OCI-LY3 (cell line): ENCODE data around the gene FBXW7.

Experiments used
- H2AFZ ChIP-seq: fragments of 200-600, 300-600 bp; shearing (Covaris generic); 2 replicates; pipeline ENCODE4 v1.6.0; 2014; ENCODE audit warnings: antibody characterized with exemption, low read depth, low read length
- H3K27ac ChIP-seq: fragments of 200-600, 300-600 bp; sonication (generic); 2 replicates; pipeline ENCODE4 v1.5.1; 2014; ENCODE audit warnings: mild to moderate bottlenecking, low read length, moderate library complexity, mixed read lengths
- H3K27me3 ChIP-seq: fragments of 200-600, 300-600 bp; sonication (generic); 2 replicates; pipeline ENCODE4 v1.6.1; 2014; ENCODE audit warnings: low read depth, low read length, mixed read lengths
- H3K36me3 ChIP-seq: fragments of 200-600, 300-600 bp; sonication (generic); replicated peaks from 2 replicates; pipeline ENCODE3; 2014; ENCODE audit warnings: low read depth, low read length, mixed read lengths
- H3K4me1 ChIP-seq: fragments of 300-600, 200-600 bp; sonication (generic); 2 replicates; pipeline ENCODE4 v1.6.1; 2014; ENCODE audit warnings: low read length, mixed read lengths
- H3K4me2 ChIP-seq: fragments of 200-600, 300-600 bp; sonication (generic); 2 replicates; pipeline ENCODE4 v1.6.1; 2014; ENCODE audit warnings: low read length, mixed read lengths
- H3K4me3 ChIP-seq: fragments of 300-600, 200-600 bp; sonication (generic); 2 replicates; pipeline ENCODE4 v1.5.1; 2014; ENCODE audit warnings: antibody characterized with exemption, mild to moderate bottlenecking, low read length, moderate library complexity
- H3K79me2 ChIP-seq: fragments of 300-600, 200-600 bp; shearing (Covaris generic); 2 replicates; pipeline ENCODE4 v1.6.1; 2014; ENCODE audit warnings: mild to moderate bottlenecking, low read length, mixed read lengths
- H3K9ac ChIP-seq: fragments of 300-600, 200-600 bp; shearing (Covaris generic); 2 replicates; pipeline ENCODE4 v1.6.0; 2014; ENCODE audit warnings: mild to moderate bottlenecking, low read length, moderate library complexity
- H3K9me3 ChIP-seq: fragments of 200-600, 300-600 bp; shearing (Covaris generic); 2 replicates; pipeline ENCODE4 v1.6.1; 2014; ENCODE audit warnings: low read length, mixed read lengths; ENCODE audit not compliant: insufficient read depth
- H4K20me1 ChIP-seq: fragments of 200-600, 300-600 bp; sonication (generic); 2 replicates; pipeline ENCODE4 v1.6.1; 2016; ENCODE audit warnings: low read length, mixed read lengths; ENCODE audit not compliant: insufficient read depth
- EZH2phosphoT487 ChIP-seq: fragments of 200-600 bp; shearing (Covaris generic); IDR thresholded peaks from 2 replicates; pipeline ENCODE4 v1.6.1; 2018; ENCODE audit warnings: antibody characterized with exemption, mixed run types, low read depth
- TF ChIP-seq, protein P1 (sequence below): fragments of 200-600, 300-600 bp; sonication (generic); IDR thresholded peaks from 2 replicates; pipeline ENCODE4 v1.5.1; 2014; ENCODE audit warnings: antibody characterized with exemption, low read length, low read depth

The FBXW7 gene, protein sequence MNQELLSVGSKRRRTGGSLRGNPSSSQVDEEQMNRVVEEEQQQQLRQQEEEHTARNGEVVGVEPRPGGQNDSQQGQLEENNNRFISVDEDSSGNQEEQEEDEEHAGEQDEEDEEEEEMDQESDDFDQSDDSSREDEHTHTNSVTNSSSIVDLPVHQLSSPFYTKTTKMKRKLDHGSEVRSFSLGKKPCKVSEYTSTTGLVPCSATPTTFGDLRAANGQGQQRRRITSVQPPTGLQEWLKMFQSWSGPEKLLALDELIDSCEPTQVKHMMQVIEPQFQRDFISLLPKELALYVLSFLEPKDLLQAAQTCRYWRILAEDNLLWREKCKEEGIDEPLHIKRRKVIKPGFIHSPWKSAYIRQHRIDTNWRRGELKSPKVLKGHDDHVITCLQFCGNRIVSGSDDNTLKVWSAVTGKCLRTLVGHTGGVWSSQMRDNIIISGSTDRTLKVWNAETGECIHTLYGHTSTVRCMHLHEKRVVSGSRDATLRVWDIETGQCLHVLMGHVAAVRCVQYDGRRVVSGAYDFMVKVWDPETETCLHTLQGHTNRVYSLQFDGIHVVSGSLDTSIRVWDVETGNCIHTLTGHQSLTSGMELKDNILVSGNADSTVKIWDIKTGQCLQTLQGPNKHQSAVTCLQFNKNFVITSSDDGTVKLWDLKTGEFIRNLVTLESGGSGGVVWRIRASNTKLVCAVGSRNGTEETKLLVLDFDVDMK

GRCh38 chr4:152535903-152536544 lies at the start of gene FBXW7:
Gene FBXW7, minus strand, starts transcription at chr4:152536092. Its CDS starts 124,289 bp downstream, at chr4:152411803.
- peak within 1 kb of the TSS; percentile 44 for H2AFZ ChIP-seq
- peaks cover 97% of the 10 kb centered on the region for H3K79me2 ChIP-seq
- H3K4me3 ChIP-seq, result peak within 1 kb of the TSS; percentile 81
- H3K27me3 ChIP-seq, result no peaks in the 10 kb centered on the region
- H3K27ac ChIP-seq, result peak within 1 kb of the TSS; percentile 86
- H3K9me3 ChIP-seq, result peaks cover 7% of the 10 kb centered on the region; the same call in 1 of the 2 replicates
- H3K4me1 ChIP-seq, result peaks cover 51% of the 10 kb centered on the region
- TF ChIP-seq, protein P1, sequence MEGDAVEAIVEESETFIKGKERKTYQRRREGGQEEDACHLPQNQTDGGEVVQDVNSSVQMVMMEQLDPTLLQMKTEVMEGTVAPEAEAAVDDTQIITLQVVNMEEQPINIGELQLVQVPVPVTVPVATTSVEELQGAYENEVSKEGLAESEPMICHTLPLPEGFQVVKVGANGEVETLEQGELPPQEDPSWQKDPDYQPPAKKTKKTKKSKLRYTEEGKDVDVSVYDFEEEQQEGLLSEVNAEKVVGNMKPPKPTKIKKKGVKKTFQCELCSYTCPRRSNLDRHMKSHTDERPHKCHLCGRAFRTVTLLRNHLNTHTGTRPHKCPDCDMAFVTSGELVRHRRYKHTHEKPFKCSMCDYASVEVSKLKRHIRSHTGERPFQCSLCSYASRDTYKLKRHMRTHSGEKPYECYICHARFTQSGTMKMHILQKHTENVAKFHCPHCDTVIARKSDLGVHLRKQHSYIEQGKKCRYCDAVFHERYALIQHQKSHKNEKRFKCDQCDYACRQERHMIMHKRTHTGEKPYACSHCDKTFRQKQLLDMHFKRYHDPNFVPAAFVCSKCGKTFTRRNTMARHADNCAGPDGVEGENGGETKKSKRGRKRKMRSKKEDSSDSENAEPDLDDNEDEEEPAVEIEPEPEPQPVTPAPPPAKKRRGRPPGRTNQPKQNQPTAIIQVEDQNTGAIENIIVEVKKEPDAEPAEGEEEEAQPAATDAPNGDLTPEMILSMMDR, result no peak
- TF ChIP-seq EZH2phosphoT487, result no peak
- H3K9ac ChIP-seq, result peak within 1 kb of the TSS; percentile 87
- H4K20me1 ChIP-seq, result peaks cover 46% of the 10 kb centered on the region
- H3K4me2 ChIP-seq, result peak within 1 kb of the TSS; percentile 87
- peaks cover 38% of the 10 kb centered on the region for H3K36me3 ChIP-seq

DNA sequence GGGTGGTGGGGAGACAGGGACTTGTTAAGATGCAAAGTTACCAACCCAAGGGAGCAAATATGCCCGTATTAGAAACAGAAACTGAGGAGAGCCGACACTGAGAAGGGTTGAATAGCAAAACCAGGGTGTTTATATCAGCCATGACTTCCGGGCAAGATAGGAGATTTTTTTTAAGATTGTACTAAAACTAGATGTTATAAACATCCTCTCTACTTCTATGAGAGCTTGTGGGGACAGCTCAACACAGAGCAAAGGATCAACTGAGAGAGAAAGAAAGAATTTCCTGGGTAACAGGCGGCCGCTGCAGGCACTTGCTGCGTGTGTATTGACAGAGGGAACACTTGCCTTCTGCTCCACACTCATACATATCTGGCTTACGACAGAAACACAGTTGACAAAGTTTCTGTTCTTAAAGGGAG lies 49.1 kb upstream of the FBXW7 start:
- Histone ChIP-seq H3K4me3 (peak overlapping the region; percentile 64), H3K36me3 (no peaks in the 10 kb centered on the region), H3K27me3 (peaks cover 4% of the 10 kb centered on the region; the same call in 1 of the 2 replicates), H3K27ac (peak overlapping the region; percentile 42), H2AFZ (peak overlapping the region; percentile 98), H4K20me1 (no peaks in the 10 kb centered on the region), H3K79me2 (no peaks in the 10 kb centered on the region), H3K4me2 (peak overlapping the region; percentile 81), H3K9ac (peak overlapping the region; percentile 56), H3K4me1 (peaks cover 26% of the 10 kb centered on the region), H3K9me3 (no peaks in the 10 kb centered on the region)
- TF ChIP-seq, protein P1, result no peak
- no peak for TF ChIP-seq EZH2phosphoT487

GRCh38 chr4:152581536-152582160 lies 45.8 kb upstream of the FBXW7 start:
- Histone ChIP-seq H4K20me1 (no peaks in the 10 kb centered on the region), H3K9me3 (no peaks in the 10 kb centered on the region), H3K27ac (no peak overlapping the region), H3K9ac (no peak overlapping the region), H3K4me3 (no peak overlapping the region), H3K79me2 (no peaks in the 10 kb centered on the region), H3K4me1 (peaks cover 34% of the 10 kb centered on the region), H2AFZ (no peak overlapping the region), H3K27me3 (0 out of 2 replicates have a peak, but pooled peaks cover 5% of the 10 kb centered on the region), H3K4me2 (no peak overlapping the region), H3K36me3 (no peaks in the 10 kb centered on the region)
- TF ChIP-seq EZH2phosphoT487, result no peak
- TF ChIP-seq, protein P1, result no peak; the same call in 1 of the 2 replicates
